Tibial nerve (tissue), 4 donors: ENCODE data around the gene FOXD1. TPM values are rescaled to one million over a fixed set of nuclear protein-coding genes. Genes with fewer than 3 reads are reported as not detected.
"Not testable (repeated sequence)": the region's sequence is repeated elsewhere in the genome, so short reads cannot be mapped to it uniquely, and the experiment has no call there.

Experiments used
- DNase-seq, 2 donors: peaks; one replicate each; pipeline ENCODE4 v3.0.0-alpha.2; 2019; ENCODE audit warnings: low spot score in 2 of 2
- H3K27ac ChIP-seq, 4 donors: fragments of 200-600 bp; sonication (generic) in 3 of 4; one replicate each; pipeline ENCODE4 v1.5.1; 2017 to 2019; ENCODE audit warnings: mild to moderate bottlenecking in 1 of 4
- H3K27me3 ChIP-seq, 2 donors: fragments of 200-600 bp; sonication (generic) in 1 of 2; one replicate each; pipeline versions ENCODE4 v1.5.1 to v1.6.0; 2017 to 2019
- H3K36me3 ChIP-seq, 3 donors: fragments of 200-600 bp; sonication (generic); one replicate each; pipeline ENCODE4 v1.5.1; 2018 to 2019
- H3K4me1 ChIP-seq, 4 donors: fragments of 200-600 bp; sonication (generic) in 3 of 4; one replicate each; pipeline ENCODE4 v1.5.1; 2017 to 2019
- H3K4me3 ChIP-seq, 4 donors: fragments of 200-600 bp; sonication (generic) in 3 of 4; one replicate each; pipeline ENCODE4 v1.5.1; 2017 to 2019; ENCODE audit warnings: mild to moderate bottlenecking in 1 of 4, moderate library complexity in 1 of 4
- H3K9me3 ChIP-seq, 4 donors: fragments of 200-600 bp; sonication (generic) in 3 of 4; one replicate each; pipeline ENCODE4 v1.5.1; 2017 to 2019
- EP300 ChIP-seq, 2 donors: sonication (generic); formaldehyde crosslinking; IDR thresholded peaks; one replicate each; pipeline ENCODE4 v1.6.1; 2017; ENCODE audit warnings: antibody characterized with exemption in 2 of 2, mild to moderate bottlenecking in 1 of 2
- POLR2A ChIP-seq, 2 donors: fragments of 450-650 bp; IDR thresholded peaks; one replicate each; pipeline ENCODE4 v1.6.1; 2017; ENCODE audit warnings: antibody characterized with exemption in 2 of 2, mild to moderate bottlenecking in 2 of 2, moderate library complexity in 2 of 2
- WGBS, 2 donors: methylation state at CpG; one replicate each; pipeline ENCODE4 v1.1.5; 2018; 5-methylcytosine and 5-hydroxymethylcytosine counted together
- total RNA-seq, 4 donors: library from RNA; depleted of rRNA; stranded (reverse); fragments of >200 nt; gene quantifications; one replicate each; pipeline ENCODE4 v1.1.0, GENCODE V29; 2016
- TF ChIP-seq, protein P1 (sequence below), 5 experiments: fragments of 200-600 bp in 3 of 5; fragments of 450-650 bp in 2 of 5; sonication (generic) in 3 of 5; IDR thresholded peaks; one replicate each; pipeline ENCODE4 v1.5.1; 2016 to 2019; ENCODE audit warnings: antibody characterized with exemption in 5 of 5, mild to moderate bottlenecking in 3 of 5, moderate library complexity in 2 of 5

FOXD1 gene
- total RNA-seq, 4 donors from 2014 or later: 33.9 to 79.3 (median 58.3) TPM

DNA sequence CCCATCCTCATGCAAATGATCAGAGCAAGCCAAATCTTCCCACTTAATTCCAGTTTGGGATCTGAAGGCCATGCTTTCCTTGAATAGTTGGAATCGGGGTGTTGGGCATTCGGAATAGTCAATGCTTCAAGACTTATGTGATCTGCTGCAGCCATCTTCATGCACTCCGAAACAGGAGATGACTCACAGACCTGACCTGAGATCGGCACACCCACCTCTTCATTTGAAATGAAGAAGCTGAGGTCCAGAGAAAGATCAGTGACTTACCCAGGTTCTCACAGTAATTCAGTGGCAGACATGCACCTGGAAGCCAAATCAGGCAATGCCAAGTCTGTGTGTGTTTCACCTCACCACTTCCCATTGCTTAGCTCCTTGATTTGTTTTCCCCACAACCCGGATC lies 33.0 kb downstream of the FOXD1 start:
- no peaks in the 10 kb centered on the region for H3K36me3 ChIP-seq
- TF ChIP-seq EP300 (IDR thresholded peaks at IDR 0.05) (no peak), POLR2A (IDR thresholded peaks at IDR 0.05) (no peak)
- TF ChIP-seq, protein P1, sequence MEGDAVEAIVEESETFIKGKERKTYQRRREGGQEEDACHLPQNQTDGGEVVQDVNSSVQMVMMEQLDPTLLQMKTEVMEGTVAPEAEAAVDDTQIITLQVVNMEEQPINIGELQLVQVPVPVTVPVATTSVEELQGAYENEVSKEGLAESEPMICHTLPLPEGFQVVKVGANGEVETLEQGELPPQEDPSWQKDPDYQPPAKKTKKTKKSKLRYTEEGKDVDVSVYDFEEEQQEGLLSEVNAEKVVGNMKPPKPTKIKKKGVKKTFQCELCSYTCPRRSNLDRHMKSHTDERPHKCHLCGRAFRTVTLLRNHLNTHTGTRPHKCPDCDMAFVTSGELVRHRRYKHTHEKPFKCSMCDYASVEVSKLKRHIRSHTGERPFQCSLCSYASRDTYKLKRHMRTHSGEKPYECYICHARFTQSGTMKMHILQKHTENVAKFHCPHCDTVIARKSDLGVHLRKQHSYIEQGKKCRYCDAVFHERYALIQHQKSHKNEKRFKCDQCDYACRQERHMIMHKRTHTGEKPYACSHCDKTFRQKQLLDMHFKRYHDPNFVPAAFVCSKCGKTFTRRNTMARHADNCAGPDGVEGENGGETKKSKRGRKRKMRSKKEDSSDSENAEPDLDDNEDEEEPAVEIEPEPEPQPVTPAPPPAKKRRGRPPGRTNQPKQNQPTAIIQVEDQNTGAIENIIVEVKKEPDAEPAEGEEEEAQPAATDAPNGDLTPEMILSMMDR (IDR thresholded peaks at IDR 0.05): no peak
- no peak overlapping the region for H3K4me3 ChIP-seq
- H3K9me3 ChIP-seq: peaks cover 0 to 6% (median 0%) of the 10 kb centered on the region in 4 donors
- H3K4me1 ChIP-seq: peaks cover 0 to 45% (median 7%) of the 10 kb centered on the region in 4 donors
- DNase-seq: no peak
- 92 to 97% methylated on average over 5 of the region's 5 CpGs for WGBS, 2 donors
- H3K27ac ChIP-seq: no peak overlapping the region
- peaks cover 0 to 72% of the 10 kb centered on the region in 2 donors for H3K27me3 ChIP-seq

DNA sequence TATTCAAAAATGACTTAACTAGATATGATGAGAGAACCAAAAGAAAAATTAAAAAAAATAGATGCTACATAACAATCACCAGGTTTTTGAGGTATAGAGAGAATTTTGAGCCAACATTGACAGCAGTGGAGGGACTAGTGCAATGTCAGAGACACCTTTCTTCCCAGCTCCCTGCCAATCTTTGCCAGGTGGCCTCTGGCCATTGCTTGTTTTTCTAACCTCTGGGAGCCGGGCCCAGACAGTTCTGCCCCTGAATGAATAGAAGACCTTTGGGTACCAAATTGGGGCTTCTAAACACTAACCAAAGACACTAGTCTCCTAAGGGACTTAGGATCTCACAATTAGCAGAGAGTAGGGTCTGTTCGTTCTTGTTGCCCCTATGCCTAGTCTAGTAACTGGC lies 33.4 kb downstream of the FOXD1 start:
- Histone ChIP-seq H3K9me3 (peaks cover 0 to 6% (median 0%) of the 10 kb centered on the region in 4 donors), H3K27ac (no peak overlapping the region), H3K36me3 (no peaks in the 10 kb centered on the region), H3K4me1 (peaks cover 0 to 40% (median 7%) of the 10 kb centered on the region in 4 donors), H3K27me3 (peaks cover 0 to 67% of the 10 kb centered on the region in 2 donors), H3K4me3 (no peak overlapping the region)
- no peak for DNase-seq
- 71 to 87% methylated on average over 2 of the region's 2 CpGs for WGBS, 2 donors
- TF ChIP-seq EP300 (IDR thresholded peaks at IDR 0.05) (no peak), POLR2A (IDR thresholded peaks at IDR 0.05) (no peak)

DNA sequence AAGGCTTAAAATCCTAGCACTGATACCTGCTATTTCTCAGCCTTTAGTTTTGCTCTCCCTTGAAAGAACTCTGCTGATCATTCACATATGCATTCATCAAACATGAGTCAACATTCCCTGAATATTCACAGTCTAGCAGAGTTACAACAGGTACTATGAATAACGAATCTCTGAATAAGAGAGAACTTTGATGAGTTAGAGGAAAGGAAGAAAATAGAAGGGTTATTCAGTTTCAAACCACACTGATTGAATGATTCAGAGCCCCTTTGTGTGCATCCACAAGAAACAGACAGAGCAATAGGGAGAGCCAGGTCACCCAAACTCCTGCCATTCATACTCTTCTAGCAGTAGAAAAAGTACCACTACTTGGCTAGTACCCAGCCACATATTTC lies 36.0 kb downstream of the FOXD1 start:
- Histone ChIP-seq H3K36me3 (no peaks in the 10 kb centered on the region), H3K27me3 (peaks cover 0 to 42% of the 10 kb centered on the region in 2 donors), H3K4me1 (peaks cover 0 to 20% (median 3%) of the 10 kb centered on the region in 4 donors), H3K4me3 (no peak overlapping the region), H3K27ac (no peak overlapping the region), H3K9me3 (peaks cover 0 to 6% (median 0%) of the 10 kb centered on the region in 4 donors)
- 56 to 80% methylated on average over 1 of the region's 1 CpG for whole genome bisulfite sequencing, 2 donors
- no peak for DNase-seq
- no peak for TF ChIP-seq EP300 (IDR thresholded peaks at IDR 0.05)

DNA sequence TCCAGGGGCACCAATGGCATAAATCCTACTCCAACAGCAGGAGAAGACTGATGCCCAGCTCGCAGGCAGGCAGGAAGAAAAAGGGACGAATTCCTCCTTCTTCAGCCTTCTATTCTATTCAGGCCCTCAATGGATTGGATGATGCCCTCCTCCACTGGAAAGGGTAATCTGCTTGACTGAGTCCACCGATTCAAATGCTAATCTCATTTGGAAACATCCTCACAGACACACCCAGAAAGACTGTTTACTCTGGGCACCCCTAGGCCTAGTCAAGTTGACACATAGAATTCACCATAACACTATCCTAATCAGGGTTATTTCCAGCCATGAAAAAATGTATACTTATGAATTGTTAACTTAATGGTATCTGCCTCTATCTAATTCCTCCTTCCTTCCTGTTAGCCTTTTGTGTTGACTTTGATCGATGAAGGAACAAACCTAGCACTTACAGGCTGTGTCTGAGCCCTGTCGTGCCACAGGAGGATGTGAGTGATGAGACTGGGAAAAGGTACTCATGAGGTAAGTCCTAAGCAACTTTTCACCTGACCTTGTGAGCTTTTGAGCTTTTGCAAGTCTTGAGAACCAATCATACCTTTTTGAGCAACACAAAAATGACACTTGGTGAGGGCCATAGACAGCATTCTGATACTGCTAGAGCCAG lies 36.5 kb downstream of the FOXD1 start:
- Histone ChIP-seq H3K27me3 (peaks cover 0 to 37% of the 10 kb centered on the region in 2 donors), H3K27ac (no peak overlapping the region), H3K4me1 (peaks cover 0 to 20% (median under 1%) of the 10 kb centered on the region in 4 donors), H3K4me3 (no peak overlapping the region), H3K9me3 (peaks cover 0 to 6% (median 0%) of the 10 kb centered on the region in 4 donors), H3K36me3 (no peaks in the 10 kb centered on the region)
- 77 to 82% methylated on average over 5 of the region's 5 CpGs for WGBS, 2 donors
- no peak for TF ChIP-seq EP300 (IDR thresholded peaks at IDR 0.05)
- TF ChIP-seq POLR2A (IDR thresholded peaks at IDR 0.05): no peak
- TF ChIP-seq, protein P1 (IDR thresholded peaks at IDR 0.05): no peak
- DNase-seq: no peak

DNA sequence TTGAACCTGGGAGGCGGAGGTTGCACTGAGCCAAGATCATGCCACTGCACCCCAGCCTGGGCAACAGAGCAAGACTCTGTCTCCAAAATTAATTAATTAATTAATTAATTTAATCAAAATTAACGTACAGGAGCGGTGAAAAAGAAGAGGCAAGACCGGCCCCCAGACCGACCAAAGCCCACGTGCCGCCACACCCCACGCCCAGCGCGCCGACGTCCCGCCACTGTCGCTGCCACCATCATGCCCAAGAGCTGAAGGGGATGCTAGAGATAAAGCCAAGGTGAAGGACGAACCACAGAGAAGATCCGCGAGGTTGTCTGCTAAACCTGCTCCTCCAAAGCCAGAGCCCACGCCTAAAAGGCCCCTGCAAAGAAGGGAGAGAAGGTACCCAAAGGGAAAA lies 38.6 kb downstream of the FOXD1 start:
- WGBS, 2 donors: 92 to 98% methylated on average over 18 of the region's 18 CpGs
- H3K9me3 ChIP-seq, H3K36me3 ChIP-seq, DNase-seq, H3K4me3 ChIP-seq, H3K27ac ChIP-seq: not testable (repeated sequence)
- peaks cover 0 to 24% (median 0%) of the 10 kb centered on the region in 4 donors for H3K4me1 ChIP-seq
- H3K27me3 ChIP-seq: peaks cover 0 to 18% of the 10 kb centered on the region in 2 donors

DNA sequence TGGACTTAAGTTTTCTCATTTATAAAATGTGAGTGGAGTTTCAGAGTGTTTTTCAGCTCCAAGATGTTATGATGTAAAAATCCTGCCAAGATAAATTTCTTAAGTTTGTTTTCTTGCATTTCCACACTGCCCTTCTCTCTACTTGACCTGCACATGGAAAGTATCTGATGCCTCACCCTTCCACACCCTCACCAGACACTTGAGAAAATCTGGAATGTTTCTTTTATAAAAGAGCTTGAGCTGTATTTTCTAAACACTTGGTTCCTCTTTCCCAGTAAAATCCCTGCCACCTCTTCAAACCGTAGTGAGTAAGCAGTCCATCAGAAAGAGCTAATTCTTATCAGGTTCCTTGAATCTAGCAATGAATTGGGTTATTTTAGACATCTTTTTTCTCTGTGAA lies 42.9 kb downstream of the FOXD1 start:
- H3K27me3 ChIP-seq: no peaks in the 10 kb centered on the region
- TF ChIP-seq, protein P1 (IDR thresholded peaks at IDR 0.05): no peak
- TF ChIP-seq POLR2A (IDR thresholded peaks at IDR 0.05) (no peak), EP300 (IDR thresholded peaks at IDR 0.05) (peak; percentile 43 to 70)
- H3K9me3 ChIP-seq: no peaks in the 10 kb centered on the region
- peak overlapping the region in 2 of 4 donors; percentile 62 to 67 for H3K27ac ChIP-seq
- peaks cover 0 to 24% (median 0%) of the 10 kb centered on the region in 4 donors for H3K4me1 ChIP-seq
- DNase-seq: no peak
- 20 to 32% methylated on average over 1 of the region's 1 CpG for WGBS, 2 donors
- no peak overlapping the region for H3K4me3 ChIP-seq
- no peaks in the 10 kb centered on the region for H3K36me3 ChIP-seq
